GM21515 (cell line): ENCODE measurements around the gene METAP1D.
"Not testable (repeated sequence)": the region's sequence is repeated elsewhere in the genome, so short reads cannot be mapped to it uniquely, and the experiment has no call there.

Source experiments
- ATAC-seq: cut with Tn5 transposase; IDR thresholded peaks from one replicate; pipeline ENCODE4 v1.9.1; 2021; ENCODE audit not compliant: unreplicated experiment

The METAP1D gene

DNA sequence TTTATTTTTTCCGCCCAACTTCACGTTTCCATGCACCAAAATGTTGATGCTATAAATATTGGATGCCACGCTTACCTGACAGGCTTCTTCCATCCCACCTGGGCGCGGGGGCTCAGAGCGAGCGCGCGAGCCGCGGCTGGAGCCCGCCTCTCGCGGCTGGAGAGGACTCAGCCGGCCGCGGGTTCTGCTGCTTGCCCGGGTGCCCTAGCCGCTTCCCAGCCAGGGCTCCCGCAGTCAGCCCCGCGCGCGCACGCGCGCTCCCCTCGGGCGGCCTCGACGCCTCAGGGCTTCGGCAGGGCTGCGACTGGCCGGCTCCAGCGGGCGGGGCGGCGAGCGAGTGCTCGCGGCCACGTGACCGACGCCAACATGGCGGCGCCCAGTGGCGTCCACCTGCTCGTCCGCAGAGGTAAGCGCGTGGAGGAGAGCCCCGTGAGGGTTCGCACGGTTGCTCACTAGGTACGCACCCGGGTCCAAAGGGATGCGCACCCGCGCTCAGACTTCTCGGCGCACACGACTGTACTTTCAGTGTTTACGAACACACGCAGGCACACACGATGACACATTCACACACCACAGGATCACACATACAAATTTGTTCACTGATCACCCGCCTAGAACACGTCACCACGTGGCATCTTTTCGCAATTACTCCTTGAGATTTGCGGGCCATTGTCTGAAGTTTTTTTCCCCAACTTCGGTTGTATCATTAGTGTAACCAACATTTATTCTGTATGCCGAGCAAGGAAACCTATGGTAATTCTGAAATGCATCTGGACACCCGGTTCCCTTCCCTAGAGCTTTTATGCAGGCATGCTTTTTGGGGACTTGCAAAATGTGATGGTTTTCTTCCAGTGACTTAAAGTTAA lies at the start of gene METAP1D:
Gene METAP1D, plus strand, starts transcription at position 350 of the 866 bp plus-strand sequence. Its CDS starts 17 bp downstream, at position 367.
- ATAC-seq, result peak; percentile 95

DNA sequence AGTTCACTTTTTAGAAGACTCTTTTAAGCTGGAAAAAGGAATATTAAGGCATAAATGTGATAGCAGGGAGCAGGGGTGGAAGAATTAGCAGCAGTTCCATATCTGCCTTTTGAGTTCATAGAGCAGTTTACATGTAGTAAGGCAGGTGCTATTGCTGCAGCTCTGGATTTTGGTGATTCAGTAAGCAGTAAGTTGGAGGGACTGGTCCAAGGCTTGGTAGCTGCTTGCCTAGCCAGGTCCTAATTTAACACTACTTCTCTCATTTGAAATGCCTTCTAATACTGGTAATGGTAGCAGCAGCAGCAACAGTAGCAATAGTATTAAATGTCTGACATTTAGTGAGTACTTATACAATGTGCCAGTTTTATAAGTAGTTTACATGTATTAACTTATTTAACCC lies 47.5 kb upstream of the METAP1D start:
- ATAC-seq, result no peak

DNA sequence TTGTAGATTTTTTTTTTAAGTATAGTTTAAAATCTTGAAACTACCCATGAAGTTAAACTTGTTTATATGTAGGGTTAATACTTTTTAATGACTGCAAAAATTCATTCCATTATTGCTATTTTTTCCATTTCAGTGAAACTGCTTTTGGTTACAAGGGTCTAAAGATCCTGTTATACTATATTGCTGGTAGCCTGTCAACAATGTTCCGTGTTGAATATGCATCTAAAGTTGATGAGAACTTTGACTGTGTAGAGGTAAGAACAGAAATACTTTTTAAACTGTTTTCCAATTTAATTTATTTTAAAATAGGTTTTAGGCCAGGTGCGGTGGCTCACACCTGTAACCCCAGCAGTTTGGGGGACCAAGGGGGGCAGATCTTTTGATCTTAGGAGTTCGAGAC lies 47.0 kb upstream of the METAP1D start:
- no peak for ATAC-seq

DNA sequence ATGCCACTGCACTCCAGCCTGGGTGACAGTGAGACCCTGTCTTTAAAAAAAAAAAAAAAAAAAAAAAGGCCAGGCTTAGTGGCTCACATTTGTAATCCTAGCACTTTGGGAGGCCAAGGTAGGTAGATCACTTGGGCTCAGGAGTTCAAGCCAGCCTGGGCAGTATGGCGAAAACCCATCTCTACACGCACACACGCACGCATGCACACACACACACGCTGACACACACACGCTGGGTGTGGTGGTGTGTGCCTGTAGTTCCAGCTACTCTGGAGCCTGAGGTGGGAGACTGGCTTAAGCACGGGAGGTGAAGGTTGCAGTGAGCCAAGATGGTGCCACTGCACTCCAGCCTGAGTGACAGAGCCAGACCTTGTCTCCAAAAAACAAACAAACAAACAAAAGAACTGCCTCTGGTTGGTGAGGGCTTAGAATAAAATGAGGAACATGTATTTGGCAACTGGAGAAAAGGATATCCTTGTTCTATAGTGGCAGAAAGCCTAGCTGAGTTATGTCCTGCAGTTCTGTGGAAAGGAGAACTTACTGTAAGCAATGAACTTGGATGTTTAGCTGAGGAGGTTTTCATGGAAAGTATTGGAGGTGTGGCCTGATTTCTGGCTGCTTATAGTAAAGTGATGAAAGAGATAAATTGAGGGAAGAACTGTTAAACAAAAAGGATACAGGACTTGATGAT lies 43.5 kb upstream of the METAP1D start:
- no peak for ATAC-seq

DNA sequence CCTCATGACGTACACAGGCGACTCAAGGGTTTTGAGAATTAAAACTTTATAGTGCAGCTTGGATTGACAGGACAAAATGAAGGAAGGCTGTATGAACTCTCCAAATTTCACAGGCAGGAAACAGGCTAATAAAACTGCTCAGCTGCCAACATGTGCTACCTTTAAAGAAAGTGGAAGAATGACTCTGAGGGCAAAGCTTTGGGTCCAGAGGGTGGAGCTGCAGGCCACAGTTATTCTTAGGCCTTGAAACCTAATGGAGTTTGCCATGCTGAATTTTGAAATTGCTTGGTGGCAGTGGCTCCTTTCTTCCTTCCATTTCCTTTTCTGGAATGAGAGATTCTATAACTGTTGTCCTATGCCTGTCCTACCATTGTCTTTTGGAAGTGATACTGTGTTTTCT lies 42.7 kb upstream of the METAP1D start:
- ATAC-seq, result no peak

DNA sequence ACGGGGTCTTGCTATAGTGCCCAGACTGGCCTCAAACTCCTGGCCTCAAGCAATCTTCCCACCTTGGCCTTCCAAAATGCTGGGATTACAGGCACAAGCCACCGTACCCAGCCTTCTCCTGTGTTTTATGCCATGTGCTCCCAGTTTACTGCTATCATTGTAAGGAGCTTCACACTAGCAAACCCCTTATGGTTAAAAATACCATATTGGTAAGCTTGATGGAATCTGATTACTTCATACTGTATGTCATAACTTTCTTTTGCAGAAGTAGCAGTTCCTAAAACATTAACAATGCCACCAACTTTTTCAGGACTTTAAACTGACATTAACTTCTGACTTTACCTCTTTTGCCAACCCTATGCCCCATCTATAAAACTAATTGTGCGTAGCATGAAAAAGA lies 41.3 kb upstream of the METAP1D start:
- no peak for ATAC-seq

DNA sequence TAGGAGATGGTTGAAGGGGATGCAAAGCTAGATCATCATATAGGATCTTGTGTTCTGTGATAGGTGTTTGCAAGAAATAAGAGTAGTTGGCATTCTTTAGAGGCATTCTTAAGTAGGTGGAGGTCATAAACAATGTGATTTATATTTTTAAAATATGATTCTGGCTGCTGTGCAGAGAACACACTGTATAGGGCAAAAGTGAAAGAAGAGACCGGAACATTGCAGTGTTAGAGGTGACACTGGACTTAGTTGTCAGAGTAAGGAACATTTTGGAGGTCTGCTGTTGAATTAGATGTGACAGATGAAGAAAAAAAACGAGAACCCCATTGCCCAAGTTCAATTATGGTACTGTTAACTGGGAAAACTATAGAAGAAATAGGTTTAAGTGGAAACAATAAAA lies 39.8 kb upstream of the METAP1D start:
- ATAC-seq, result no peak

DNA sequence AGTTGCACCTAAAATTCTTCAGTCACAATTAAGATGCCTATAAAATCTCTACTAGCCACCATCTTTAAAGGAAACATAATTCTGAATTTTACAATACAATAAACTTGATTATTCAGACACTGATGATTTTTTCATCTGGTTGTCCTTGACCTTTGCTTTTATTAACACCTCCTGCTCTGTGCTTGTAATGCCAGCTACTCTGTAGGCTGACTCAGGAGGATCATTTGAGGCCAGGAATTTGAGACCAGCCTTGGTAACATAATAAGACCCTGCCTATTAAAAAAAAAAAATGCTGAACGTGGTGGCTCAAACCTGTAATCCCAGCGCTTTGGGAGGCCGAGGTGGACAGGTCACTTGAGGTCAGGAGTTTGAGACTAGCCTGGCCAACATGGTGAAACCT lies 39.2 kb upstream of the METAP1D start:
- ATAC-seq, result no peak

DNA sequence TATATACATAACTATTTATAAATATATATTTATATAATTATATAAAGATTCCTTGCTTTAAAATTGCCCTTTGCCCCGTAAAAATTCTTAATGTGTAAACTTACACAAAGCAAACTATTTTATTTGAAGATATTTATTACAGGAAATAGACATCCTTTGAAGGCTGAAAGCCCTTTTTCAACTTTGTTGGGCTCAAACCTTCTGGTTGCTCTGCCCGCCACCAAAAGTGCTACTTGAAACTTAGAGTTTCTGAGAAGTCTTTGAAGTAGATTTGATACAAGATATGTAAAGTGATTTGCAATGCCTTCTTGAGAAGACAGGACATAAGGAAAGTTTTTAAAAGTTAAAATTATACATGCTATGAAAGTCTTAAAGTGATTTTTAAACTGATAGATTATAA lies 36.6 kb upstream of the METAP1D start:
- no peak for ATAC-seq

DNA sequence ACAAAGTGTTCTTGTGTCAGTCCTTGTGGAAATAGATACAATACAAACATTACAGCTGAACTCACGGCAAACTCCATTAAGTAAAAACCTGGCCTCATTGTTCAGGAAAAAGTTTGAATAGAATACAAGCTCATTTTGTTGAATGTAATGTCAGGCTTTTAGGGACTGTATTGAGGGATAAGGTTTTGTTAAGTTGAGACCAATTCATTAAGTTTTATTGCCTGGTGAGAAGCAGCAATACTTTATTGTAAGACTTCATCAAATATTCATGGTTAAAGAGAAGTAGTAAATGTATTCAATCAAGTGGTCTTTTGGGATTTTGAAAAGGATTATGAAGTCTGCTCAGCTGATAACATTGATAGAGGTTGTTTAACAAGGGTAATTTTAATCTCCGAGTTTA lies 35.4 kb upstream of the METAP1D start:
- ATAC-seq, result no peak

DNA sequence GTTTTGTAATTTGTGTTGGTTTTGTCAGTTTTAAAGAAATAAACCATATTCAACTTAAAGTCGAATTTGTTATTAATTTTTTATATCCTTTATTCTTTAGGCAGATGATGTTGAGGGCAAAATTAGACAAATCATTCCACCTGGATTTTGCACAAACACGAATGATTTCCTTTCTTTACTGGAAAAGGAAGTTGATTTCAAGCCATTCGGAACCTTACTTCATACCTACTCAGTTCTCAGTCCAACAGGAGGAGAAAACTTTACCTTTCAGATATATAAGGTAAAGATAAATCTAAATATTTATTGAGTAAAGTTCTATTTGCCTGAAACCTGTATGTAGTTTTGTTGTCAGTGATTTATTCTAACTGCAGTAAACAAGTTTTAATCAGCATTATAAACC lies 34.5 kb upstream of the METAP1D start:
- ATAC-seq, result no peak

DNA sequence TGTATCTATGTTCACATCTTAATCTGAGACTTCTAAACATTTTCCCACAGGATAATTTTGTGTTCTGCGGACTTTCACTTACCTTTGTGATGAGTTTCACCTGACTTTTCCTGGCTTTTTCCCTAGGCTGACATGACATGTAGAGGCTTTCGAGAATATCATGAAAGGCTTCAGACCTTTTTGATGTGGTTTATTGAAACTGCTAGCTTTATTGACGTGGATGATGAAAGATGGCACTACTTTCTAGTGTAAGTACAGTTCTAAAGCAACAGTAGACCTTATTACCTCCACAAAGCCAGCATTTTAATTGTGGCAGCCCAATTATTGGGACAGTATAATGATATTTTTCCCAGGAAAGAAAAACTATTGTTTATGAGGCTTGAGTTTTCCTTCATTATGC lies 34.1 kb upstream of the METAP1D start:
- no peak for ATAC-seq

DNA sequence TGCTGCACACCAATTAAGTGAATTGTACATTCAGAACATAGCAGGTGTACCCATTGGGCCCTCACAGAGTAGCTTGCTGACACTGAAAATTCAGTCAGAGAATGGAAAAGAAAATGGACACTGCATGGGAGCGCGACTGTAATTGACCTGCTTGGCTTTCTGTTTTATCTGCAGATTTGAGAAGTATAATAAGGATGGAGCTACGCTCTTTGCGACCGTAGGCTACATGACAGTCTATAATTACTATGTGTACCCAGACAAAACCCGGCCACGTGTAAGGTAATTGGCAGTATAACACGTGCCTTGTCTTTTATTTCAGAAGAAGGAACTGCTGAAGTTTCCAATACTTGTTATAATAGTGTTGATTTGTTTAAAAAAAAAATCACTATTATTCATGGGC lies 33.5 kb upstream of the METAP1D start:
- no peak for ATAC-seq

DNA sequence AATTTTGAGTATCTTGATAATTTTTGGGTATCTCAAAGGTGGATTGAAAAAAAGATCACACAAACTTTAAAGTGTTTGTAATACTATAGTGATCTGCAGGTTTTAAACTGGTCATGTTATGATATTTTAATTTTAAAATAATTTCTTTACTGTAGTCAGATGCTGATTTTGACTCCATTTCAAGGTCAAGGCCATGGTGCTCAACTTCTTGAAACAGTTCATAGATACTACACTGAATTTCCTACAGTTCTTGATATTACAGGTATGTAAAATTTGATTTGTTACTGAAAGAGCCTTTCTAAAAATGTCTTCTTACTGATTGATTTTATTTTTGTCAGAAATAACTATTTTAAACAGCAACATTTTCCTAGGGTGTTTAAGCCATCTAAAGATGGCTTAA lies 33.1 kb upstream of the METAP1D start:
- ATAC-seq, result no peak

DNA sequence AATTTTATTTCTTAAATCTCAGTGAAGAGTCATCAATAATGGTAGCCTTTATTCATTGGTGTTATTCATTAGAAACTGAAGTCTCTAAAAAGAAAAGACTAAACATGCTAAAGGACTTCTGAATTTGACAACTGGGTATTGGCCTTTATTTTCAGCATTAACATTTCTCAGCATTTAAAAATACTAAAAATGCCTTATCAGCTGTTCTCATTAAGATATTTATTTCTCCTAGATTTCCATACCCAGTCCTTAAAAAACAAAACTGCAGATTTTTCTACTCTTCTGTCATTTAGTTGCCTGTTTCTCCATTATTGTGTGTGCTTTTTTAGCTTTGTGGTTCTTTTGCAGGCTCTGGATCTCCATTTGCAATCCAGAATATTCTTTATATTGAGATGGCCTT lies 31.2 kb upstream of the METAP1D start:
- no peak for ATAC-seq

DNA sequence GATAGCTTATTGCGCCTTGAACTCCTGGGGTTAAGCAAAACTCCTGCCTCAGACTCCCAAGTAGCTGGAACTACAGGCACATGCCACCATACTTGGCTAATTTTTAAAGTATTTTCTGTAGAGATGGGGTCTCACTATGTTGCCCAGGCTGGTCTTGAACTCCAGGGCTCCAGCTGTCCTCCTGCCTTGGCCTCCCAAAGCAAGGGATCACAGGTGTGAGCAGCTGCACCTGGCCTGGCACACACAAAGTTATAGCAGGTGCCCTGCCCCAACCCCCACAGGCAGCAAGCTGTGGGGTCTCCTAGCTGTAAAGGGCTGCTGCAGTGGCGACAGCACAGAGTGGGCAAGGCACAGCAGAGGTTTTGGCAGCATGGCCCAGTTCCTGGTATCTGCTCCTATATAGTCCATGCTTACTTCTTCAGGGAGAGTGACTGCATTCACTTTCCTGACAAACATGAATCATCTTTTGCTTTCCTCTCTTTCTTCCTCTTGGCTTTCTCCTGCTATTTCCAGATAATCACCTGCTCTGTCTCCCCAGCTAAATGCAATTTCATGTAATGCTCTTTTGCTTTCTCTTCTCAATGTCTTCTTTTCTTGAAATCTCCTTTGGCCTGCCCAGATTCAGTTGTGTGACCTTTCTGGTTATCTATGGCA lies 27.3 kb upstream of the METAP1D start:
- ATAC-seq, result no peak

DNA sequence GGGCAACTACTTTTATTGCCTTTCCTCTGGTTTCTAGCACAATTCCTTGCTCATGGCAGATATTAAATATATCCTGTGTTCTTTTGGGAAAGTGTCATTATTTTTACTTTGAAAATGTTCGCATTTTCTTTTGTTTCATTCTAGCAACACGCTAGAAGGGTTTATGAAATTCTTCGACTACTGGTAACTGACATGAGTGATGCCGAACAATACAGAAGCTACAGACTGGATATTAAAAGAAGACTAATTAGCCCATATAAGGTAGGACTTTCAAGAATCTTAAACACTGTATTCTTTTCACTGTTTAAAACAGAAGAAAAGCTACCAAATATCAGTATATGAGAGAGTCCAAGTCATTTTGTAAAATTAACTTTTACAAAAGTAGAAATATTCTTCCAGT lies 20.6 kb upstream of the METAP1D start:
- ATAC-seq, result no peak

DNA sequence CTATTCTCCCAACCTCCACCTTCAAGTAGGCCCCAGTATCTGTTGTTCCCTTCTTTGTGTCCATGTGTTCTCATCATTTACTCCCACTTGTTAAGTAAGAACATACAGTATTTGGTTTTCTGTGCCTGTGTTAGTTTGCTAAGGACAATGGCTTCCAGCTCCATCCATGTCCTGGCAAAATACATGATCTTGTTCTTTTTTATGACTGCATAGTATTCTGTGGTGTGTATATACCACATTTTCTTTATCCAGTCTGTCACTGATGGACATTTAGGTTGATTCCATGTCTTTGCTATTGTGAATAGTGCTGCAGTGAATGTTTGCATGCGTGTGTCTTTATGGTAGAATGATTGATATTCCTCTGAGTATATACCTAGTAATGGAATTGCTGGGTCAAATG lies 15.8 kb upstream of the METAP1D start:
- not testable (repeated sequence) for ATAC-seq

DNA sequence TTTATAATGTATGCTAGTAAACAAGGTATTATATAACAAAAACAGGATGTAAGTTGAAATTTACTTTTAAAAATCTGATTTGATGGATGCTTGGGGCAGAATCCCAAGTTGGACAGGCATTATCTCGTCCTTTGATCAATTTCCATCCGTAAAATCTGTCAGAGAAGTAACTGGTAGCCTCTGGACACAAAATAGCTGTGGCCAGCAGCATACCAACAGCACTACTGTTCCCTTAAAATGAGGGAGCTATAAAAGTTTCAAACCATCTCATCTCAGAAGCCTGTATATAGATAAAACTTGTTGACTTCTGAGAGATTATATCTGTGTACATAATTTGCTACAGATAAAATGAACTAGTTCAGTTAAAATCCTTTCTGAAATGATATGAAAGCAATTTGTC lies 14.7 kb upstream of the METAP1D start:
- no peak for ATAC-seq

DNA sequence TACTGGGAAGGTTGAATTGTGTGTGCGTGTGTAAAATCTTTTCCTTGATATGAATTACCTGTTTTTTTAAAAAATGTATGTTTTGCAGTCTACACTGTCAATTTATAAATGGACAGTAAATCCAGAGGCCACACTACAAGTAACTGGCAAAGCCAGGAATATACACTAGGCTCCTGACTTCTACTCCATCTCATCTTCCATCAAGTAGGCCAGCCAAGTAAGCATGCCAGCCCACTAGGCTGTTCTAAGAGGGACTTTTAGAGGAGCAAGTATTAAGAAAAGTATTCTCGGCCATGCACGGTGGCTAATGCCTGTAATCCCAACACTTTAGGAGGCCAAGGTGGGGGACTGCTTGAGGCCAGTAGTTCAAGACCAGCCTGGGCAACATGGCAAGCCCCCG lies 13.0 kb upstream of the METAP1D start:
- ATAC-seq, result no peak

DNA sequence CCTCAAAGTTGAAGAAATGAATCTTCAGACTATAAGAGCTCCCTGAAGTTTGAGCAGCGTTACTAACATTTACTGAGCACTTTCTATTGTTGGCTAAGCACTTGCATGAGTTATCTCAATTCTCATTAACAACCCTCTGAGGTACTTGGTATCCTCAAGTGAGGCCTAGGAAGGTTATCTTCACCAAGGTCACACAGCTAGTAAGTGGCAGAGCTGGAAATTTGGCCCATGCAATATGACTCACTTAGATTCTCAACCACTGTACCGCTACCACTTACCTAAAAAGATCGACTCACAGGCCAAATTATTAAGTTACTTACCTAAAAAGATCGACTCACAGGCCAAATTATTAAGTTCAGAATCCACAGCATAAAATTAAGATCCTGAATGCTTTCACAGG lies 8.7 kb upstream of the METAP1D start:
- ATAC-seq, result no peak

DNA sequence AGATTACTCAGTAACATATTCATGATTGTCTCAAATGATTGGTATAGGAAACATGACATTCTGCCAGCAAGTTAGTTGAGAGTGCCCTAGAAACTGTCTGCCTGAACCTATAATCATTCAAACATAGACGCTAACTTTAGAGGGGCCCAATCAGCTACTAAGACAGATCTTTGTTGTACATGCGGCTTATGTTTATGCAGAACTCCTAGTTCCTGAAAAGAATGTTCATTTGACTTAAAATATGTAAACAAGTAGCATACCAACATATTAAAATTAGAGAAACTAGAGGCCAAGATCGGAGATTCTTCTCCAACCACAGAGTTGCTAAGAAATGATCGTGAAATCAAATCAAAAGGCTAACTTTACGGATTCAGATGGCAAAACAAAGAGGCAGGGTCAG lies 4.2 kb upstream of the METAP1D start:
- no peak for ATAC-seq
